Spleen (tissue), 7 donors: ENCODE data around the gene SMC6.

Experiments
- POLR2A ChIP-seq, 3 donors: fragments of 450-650 bp; IDR thresholded peaks; one replicate each; pipeline ENCODE4 v1.5.1; 2017; ENCODE audit warnings: antibody characterized with exemption in 3 of 3, mild to moderate bottlenecking in 1 of 3
- TF ChIP-seq, protein P1 (sequence below), 11 experiments: fragments of 200-600 bp in 7 of 11; fragments of 450-650 bp in 4 of 11; sonication (generic) in 4 of 11; IDR thresholded peaks in 8 of 11; conservative IDR thresholded peaks in 3 of 11; 1 replicate in 7 of 11; 2 replicates in 4 of 11; pipeline versions ENCODE4 v1.4.0 to v1.8.0; 2016 to 2021; ENCODE audit warnings: antibody characterized with exemption in 11 of 11, inconsistent platforms in 4 of 11, mild to moderate bottlenecking in 1 of 11
- donor health status: DM: no; HTN: no; CAD: no; lungs with moderate emphysema.
- donor health status: DM: no; HTN: no; CAD: no.
- donor health status: DM: no; HTN: no; CAD: no.

GRCh38 chr2:17793803-17794354 is 40.3 kb upstream of the SMC6 start:
- TF ChIP-seq, protein P1, sequence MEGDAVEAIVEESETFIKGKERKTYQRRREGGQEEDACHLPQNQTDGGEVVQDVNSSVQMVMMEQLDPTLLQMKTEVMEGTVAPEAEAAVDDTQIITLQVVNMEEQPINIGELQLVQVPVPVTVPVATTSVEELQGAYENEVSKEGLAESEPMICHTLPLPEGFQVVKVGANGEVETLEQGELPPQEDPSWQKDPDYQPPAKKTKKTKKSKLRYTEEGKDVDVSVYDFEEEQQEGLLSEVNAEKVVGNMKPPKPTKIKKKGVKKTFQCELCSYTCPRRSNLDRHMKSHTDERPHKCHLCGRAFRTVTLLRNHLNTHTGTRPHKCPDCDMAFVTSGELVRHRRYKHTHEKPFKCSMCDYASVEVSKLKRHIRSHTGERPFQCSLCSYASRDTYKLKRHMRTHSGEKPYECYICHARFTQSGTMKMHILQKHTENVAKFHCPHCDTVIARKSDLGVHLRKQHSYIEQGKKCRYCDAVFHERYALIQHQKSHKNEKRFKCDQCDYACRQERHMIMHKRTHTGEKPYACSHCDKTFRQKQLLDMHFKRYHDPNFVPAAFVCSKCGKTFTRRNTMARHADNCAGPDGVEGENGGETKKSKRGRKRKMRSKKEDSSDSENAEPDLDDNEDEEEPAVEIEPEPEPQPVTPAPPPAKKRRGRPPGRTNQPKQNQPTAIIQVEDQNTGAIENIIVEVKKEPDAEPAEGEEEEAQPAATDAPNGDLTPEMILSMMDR (IDR thresholded peaks at IDR 0.05 in 8 of 11, conservative IDR thresholded peaks at IDR 0.05 in 3 of 11) = no peak
- no peak for TF ChIP-seq POLR2A (IDR thresholded peaks at IDR 0.05)
